ENCODE results near the gene ANKRD39.

GRCh38 chr2:96890252-96890651 is 32.4 kb upstream of the ANKRD39 start:
- TF ChIP-seq JUND (IDR thresholded peaks at IDR 0.05; ENCODE audit: low read length) = no peak
- no peak for TF ChIP-seq SIRT6 (IDR thresholded peaks at IDR 0.05; ENCODE audit: low read length)
- TF ChIP-seq HDAC2 (IDR thresholded peaks at IDR 0.05; ENCODE audit: borderline replicate concordance in 1 of 2, low read depth in 2 of 2, low read length in 2 of 2) = no peak
- no peak for TF ChIP-seq CTCF (IDR thresholded peaks at IDR 0.05; ENCODE audit: control extremely low read depth in 1 of 3, insufficient read depth in 1 of 3, low read depth in 1 of 3, low read length in 3 of 3)

Data from H1 (cell line).